Epidermal melanocyte (primary cell): ENCODE data around the gene MGAT5.
"Not testable (repeated sequence)": the region's sequence is repeated elsewhere in the genome, so short reads cannot be mapped to it uniquely, and the experiment has no call there.

Experiments
- DNase-seq: peaks from one replicate; pipeline ENCODE4 v3.0.0; 2011; ENCODE audit warnings: low spot score; ENCODE audit not compliant: insufficient read length

MGAT5 gene

GRCh38 chr2:134276381-134277172 lies 22.7 kb downstream of the MGAT5 start:
- no peak for DNase-seq

- no peak for DNase-seq
These were observed 23.4 kb downstream of the MGAT5 start for GRCh38 chr2:134277223-134277622.

- no peak for DNase-seq
These were observed 24.7 kb downstream of the MGAT5 start for GRCh38 chr2:134278553-134278952.

- no peak for DNase-seq
These were observed 25.5 kb downstream of the MGAT5 start for GRCh38 chr2:134279417-134279816.

- no peak for DNase-seq
These were observed 26.4 kb downstream of the MGAT5 start for GRCh38 chr2:134280231-134280630.

GRCh38 chr2:134280726-134281125 lies 26.9 kb downstream of the MGAT5 start:
- DNase-seq: no peak

- DNase-seq: no peak
These were observed 28.0 kb downstream of the MGAT5 start for GRCh38 chr2:134281815-134282419.

GRCh38 chr2:134282629-134283400 lies 28.9 kb downstream of the MGAT5 start:
- no peak for DNase-seq

- DNase-seq: no peak
These were observed 29.8 kb downstream of the MGAT5 start for GRCh38 chr2:134283661-134284060.

- DNase-seq: no peak
These were observed 30.3 kb downstream of the MGAT5 start for GRCh38 chr2:134284119-134284670.

- no peak for DNase-seq
These were observed 33.5 kb downstream of the MGAT5 start for GRCh38 chr2:134287323-134287722.

GRCh38 chr2:134288814-134289213 lies 34.9 kb downstream of the MGAT5 start:
- DNase-seq: no peak

- no peak for DNase-seq
These were observed 35.4 kb downstream of the MGAT5 start for GRCh38 chr2:134289225-134289624.

GRCh38 chr2:134290358-134290757 lies 36.5 kb downstream of the MGAT5 start:
- no peak for DNase-seq

- DNase-seq: no peak
These were observed 38.6 kb downstream of the MGAT5 start for GRCh38 chr2:134292514-134292913.

GRCh38 chr2:134293719-134294537 lies 40.1 kb downstream of the MGAT5 start:
- no peak for DNase-seq

GRCh38 chr2:134294598-134294997 lies 40.7 kb downstream of the MGAT5 start:
- not testable (repeated sequence) for DNase-seq

GRCh38 chr2:134295441-134295840 lies 41.6 kb downstream of the MGAT5 start:
- DNase-seq: no peak

GRCh38 chr2:134296301-134296700 lies 42.4 kb downstream of the MGAT5 start:
- DNase-seq: no peak

GRCh38 chr2:134299334-134299733 lies 45.5 kb downstream of the MGAT5 start:
- DNase-seq: no peak

- no peak for DNase-seq
These were observed 46.7 kb downstream of the MGAT5 start for GRCh38 chr2:134300585-134300984.
